ENCODE results near the gene TTC29.

- TF ChIP-seq NR3C1 (CRISPR knock-in tag; IDR thresholded peaks at IDR 0.05) = no peak
- no peak for TF ChIP-seq STAG1 (CRISPR knock-in tag; IDR thresholded peaks at IDR 0.05; ENCODE audit: borderline replicate concordance)
- no peak for TF ChIP-seq THRA (IDR thresholded peaks at IDR 0.05)
Measured at GRCh38 chr4:146978641-146979040, 33.0 kb upstream of the TTC29 start.
